Prostate gland (tissue), 2 donors: ENCODE results near the gene LARGE1.

Experiments
- CTCF ChIP-seq, 4 experiments: fragments of 200-600 bp in 2 of 4; fragments of 450-650 bp in 2 of 4; sonication (generic) in 2 of 4; IDR thresholded peaks; 1 replicate in 3 of 4; 2 replicates in 1 of 4; pipeline ENCODE4 v1.5.1; 2016 to 2019; ENCODE audit warnings: antibody characterized with exemption in 4 of 4, mild to moderate bottlenecking in 2 of 4, moderate library complexity in 2 of 4
- POLR2AphosphoS5 ChIP-seq: sonication (generic); formaldehyde crosslinking; IDR thresholded peaks from one replicate; pipeline ENCODE4 v1.6.1; 2017; ENCODE audit warnings: antibody characterized with exemption

DNA sequence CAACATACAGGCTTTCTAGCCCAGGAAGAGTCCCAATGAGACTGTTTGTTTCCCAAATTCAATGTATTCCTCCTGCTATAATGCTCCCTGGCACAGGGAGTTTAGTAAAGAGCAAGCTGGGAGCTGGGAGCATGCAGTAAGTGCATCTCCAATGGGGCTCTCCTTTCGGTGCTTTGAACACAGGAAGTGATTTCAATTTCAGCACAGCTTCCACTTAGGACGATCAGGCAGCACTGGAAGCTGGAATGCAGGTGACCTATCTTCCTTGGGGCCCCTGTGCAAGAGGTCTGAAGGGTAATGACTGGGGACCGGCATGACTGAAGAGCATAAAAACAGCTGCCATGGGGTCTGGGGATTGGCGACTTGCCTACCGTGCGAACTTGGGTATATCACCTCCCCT is 76.0 kb downstream of the LARGE1 start:
- TF ChIP-seq CTCF (IDR thresholded peaks at IDR 0.05): no peak
- no peak for TF ChIP-seq POLR2AphosphoS5
